HG03097 (cell line): ENCODE results near the gene GTSF1L.

ENCODE experiments used
- ATAC-seq: cut with Tn5 transposase; IDR thresholded peaks from one replicate; pipeline ENCODE4 v1.9.1; 2021; ENCODE audit not compliant: unreplicated experiment, low FRiP score

GTSF1L gene

DNA sequence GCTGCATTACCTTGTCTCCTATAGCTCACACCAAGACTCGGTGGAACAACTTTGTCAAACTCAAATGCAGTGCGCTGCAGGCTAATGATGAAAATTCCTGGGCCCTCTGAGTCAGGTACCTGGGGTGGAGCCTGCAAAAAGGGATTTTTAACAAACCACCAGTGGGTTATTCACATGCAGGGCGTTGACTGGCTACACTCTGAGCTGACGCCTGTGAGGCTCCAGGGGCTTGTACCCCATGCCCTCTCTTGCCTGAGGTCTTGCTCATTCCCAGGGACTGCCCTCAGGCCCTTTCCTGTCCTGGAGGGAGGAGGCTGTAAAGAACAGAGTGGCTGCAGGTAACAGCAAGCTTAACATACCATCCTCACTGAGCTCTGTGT is 9.2 kb downstream of the GTSF1L start:
- no peak for ATAC-seq

DNA sequence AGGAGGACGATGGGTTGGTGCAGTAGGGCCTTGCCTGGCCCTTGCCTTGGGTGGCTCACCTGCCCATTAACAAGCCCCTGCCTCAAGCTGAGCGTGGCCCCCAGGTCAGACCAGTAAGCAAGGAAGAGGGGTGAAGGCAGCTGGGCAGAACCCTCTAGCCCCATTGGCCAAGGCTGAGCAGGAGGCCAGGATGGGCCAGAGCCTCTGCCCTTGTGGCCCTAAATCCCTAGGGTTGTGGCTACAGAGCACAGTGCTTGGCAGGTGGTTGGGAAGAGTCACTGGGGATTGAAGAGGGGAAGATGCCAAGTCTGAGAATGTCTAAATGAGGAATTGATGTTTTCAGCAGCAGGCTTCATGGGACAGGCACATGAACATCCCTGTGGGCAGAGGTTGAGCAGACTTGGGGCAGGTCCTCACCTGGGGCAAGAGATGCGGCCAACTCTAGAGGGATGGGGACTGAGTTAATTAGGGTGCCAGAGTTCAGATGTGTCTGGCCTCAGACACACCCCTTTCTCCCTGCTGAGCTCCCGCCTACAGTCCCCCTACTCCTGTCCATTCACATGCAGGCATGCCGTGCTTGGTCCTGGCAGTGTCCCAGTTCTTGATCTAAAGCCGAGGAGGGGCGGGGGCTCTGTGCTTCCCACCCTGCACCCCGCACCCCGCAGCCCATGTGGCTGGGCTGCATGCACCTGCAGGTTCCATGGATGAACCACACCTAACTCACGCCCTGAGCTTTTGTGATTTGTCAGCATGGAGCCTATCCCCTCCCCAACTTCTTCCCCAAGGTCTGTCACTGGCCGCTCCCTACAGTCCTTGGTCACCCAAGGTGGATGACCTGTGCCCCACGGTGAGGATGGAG is 9.8 kb downstream of the GTSF1L start:
- ATAC-seq: no peak

DNA sequence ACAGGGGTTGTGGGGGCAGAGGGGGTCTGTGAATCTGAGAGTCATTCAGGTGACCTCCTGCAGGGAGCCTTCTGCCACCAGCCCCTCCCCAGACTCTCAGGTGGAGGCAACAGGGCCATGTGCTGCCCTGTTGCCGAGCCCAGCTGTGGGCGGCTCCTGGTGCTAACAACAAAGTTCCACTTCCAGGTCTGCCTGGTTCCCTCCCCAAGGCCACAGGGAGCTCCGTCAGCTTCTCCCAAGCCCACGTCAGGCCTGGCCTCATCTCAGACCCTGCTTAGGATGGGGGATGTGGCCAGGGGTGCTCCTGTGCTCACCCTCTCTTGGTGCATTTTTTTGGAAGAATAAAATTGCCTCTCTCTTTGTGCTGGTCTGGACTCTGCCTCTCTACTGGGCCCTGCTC is 10.7 kb downstream of the GTSF1L start:
- ATAC-seq: no peak

DNA sequence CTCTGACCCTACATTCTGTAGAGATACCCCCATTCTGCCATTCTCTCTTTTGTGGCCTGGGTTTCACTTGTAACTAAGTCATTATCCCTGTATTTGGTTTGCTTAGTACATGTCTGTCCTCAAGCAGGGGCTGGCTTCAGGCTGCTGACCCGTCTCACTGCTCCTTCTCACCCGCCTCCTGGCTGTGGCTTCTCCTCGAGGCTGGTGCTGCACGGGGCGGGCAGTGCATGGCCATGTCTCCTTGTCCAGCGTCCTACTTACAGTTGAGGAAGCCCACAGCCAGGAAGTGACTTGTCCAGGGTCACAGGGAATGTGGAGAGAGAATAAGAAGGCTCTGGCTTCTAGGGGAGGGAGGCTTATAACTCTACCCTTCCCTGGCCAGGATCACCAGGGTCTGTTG is 11.3 kb downstream of the GTSF1L start:
- ATAC-seq: no peak

DNA sequence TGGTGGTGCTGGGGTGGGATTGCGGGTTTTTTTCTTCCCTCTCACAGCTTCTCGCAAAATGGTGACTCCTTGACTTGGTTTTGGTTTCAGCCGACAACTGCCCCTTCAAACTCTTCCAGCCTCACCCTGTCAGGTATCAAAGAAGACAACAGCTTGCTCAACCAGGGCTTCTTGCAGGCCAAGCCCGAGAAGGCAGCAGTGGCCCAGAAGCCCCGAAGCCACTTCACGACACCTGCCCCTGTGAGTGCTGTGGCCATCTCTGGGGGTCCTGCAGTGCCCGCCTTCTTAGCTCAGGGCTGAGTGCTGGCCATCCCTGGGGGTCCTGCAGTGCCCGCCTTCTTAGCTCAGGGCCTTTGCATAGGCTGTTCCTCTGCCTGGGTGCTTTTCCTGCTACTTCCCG is 11.8 kb downstream of the GTSF1L start:
- ATAC-seq: no peak

DNA sequence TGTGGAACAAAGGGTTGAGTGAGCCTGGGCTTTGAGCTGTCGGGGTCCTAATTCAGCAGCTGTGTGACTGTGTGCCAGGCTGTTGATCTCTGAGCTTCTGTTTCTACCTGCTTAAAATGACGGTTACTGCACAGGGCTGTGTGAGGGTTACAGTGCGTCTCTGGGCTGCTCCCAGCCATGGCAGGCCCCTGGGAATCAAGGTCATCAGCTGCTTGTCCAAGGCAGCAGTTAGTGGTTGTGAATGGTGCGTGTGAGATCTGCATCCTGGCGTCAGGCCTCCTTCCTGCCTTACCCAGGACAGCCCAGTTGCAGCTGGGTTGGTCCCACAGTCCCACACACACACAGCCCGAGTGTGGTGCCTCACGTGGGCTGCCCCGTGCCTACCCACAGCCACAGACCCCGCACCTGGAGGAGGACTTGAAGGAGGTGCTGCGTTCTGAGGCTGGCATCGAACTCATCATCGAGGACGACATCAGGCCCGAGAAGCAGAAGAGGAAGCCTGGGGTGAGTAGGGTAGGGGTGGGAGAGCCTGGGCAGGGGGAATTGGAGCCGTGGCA is 15.6 kb downstream of the GTSF1L start:
- ATAC-seq: no peak

DNA sequence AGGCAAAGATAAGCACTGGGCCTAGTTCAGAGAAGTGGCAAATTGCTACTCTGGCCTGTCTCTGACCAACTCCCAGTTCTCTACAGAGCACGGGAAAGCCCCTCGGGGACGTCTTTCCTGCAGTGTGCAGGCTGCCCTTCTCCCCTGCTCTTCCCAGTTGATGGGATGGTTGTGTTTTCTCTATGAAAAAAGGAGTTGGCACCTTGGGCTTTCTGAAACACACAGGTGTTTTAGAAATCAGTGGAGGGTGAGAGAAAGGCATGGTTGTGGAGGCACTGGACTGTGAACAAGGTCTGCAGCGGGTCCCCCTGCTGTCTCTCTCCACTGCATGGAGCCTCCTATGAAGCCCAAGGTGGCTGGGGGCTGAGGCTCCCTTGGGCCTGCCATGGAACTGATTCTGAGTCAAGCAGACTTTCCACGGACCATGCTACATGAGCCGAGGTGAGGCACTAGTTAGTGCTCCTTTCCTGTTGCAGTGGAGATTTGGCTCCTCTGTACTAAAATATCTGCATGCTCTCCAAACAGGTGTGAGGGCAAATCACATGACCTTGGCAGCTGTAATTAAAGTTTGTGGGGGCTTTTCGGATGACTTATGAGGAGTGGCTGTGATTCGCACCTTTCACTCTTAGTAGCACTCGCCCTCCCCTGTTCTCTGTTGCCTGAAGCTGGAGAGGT is 16.3 kb downstream of the GTSF1L start:
- ATAC-seq: no peak

DNA sequence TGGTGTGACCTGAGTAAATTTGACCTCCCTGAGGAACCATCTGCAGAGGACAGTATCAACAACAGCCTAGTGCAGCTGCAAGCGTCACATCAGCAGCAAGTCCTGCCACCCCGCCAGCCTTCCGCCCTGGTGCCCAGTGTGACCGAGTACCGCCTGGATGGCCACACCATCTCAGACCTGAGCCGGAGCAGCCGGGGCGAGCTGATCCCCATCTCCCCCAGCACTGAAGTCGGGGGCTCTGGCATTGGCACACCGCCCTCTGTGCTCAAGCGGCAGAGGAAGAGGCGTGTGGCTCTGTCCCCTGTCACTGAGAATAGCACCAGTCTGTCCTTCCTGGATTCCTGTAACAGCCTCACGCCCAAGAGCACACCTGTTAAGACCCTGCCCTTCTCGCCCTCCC is 24.3 kb downstream of the GTSF1L start:
- ATAC-seq: no peak

DNA sequence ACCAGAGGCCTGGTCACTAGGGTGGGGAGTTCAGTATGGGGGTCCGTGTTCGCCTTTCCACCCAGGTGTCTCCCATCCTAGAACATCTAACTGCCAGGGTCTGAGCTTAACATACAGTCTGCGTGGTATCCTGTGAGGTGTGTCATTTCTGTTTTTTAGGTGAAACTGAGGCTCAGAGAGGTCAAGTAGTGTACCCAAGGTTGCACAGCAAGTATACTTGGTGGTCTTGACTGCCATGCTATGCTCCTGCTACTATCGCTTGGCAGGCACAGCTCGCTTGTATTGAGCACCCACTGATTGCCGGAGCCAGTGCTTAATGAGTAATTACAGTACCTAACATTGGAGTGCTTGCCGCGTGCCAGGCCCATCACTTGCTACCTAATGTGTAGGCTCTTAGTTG is 26.2 kb downstream of the GTSF1L start:
- ATAC-seq: no peak

DNA sequence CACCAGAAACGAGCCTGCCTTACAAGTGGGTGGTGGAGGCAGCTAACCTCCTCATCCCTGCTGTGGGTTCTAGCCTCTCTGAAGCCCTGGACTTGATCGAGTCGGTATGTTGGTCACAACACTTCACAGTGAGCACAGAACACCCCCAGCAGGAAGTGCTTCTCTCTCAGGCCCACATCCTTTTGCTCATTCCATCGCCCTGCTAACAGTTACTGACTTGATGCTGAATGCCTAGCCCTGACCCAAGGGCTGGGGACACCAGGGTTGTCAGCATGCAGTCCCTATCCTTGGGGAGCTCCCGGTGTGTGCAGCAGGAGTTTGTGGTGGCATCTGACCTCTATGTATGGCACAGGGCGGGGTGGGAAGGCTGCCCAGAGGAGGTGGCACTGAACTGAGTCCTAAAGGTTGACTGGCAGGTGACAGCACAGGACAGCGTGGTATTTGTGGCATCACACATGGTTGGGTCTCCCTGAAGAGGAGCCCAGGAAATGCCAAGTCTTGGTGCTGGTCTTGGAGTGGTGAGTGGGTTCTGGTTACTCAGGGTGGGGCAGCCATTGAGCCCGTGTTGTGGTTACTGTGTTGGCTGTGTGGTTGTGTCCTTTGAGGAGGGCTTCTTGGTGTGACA is 26.7 kb downstream of the GTSF1L start:
- no peak for ATAC-seq

DNA sequence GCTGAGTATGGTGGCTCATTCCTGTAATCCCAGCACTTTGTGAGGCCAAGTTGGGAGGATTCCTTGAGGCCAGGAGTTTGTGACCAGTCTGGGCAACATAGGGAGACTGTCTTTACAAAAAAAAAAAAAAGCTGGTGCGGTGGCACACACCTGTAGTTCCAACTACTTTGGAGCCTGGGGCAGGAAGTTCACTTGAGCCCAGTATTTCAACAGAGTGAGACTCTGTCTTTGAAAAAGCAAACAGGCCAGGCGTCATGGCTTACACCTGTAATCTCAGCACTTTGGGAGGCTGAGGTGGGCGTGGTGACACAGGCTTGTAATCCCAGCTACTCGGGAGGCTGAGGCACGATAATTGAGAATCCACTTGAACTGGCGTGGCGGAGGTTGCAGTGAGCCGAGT is 31.2 kb downstream of the GTSF1L start:
- no peak for ATAC-seq

DNA sequence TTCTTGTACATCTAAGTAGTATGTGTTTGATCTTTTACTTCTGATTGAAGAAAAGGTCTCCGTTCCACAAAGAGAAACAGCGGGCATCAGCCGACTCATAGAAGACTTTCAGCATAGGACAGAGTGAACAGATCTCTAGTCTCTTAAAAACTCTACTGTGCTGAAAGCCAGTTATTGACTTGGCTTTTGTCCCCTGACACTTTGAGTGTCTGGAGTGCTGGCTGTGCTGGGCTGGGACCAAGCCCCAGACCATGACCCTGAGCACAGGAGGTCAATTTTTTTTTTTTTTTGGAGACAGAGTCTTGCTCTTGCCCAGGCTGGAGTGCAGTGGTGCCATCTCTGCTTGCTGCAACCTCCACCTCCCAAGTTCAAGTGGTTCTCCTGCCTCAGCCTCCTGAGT is 32.0 kb downstream of the GTSF1L start:
- no peak for ATAC-seq

DNA sequence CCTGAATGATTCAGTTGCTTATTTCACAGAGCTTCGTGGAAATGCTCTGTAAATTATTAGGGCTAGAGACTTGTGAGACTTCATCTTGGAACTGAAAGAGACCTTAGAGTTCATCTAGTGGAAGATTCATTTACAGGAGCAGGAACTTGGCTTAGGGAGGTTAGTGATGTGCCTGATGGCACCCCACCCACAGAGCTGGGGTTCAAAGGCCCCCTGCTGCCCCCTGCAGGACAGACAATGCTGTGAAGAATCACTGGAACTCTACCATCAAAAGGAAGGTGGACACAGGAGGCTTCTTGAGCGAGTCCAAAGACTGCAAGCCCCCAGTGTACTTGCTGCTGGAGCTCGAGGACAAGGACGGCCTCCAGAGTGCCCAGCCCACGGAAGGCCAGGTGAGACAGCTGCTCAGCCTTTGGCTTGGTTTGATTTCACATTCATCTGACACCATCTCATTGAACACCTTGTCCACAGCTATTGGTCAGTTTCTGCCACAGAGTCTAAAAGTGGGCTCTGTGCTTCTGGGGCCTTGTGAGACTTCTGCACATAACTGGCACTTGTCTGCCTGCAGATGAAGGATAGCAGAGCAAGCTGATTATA is 34.8 kb downstream of the GTSF1L start:
- ATAC-seq: no peak

DNA sequence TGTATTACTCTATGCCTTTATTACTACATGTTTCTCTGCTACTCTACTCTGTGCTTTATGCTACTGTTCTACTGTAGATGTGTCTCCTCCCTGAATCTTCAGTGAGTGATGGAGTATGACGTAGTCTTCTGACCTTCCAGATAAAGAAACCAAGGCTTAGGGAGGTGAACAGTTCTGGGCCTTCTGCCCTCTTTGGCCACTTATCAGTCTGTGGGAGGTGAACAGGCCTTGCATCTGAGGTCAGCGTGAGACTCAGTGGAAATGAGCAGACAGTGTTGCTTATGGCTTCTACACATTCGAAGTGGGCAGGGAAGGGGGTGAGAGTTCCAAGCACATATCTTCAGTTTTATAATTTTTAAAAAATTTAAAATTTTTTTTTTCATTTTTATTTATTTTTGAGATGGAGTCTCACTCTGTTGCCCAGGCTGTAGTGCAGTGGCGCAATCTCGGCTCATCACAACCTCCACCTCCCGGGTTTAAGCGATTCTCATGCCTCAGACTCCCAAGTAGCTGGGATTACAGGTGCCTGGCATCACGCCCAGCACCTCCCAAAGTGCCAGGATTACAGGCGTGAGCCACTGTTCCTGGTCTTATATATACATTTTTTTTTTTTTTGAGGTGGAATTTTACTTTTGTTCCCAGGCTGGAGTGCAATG is 35.7 kb downstream of the GTSF1L start:
- ATAC-seq: no peak

DNA sequence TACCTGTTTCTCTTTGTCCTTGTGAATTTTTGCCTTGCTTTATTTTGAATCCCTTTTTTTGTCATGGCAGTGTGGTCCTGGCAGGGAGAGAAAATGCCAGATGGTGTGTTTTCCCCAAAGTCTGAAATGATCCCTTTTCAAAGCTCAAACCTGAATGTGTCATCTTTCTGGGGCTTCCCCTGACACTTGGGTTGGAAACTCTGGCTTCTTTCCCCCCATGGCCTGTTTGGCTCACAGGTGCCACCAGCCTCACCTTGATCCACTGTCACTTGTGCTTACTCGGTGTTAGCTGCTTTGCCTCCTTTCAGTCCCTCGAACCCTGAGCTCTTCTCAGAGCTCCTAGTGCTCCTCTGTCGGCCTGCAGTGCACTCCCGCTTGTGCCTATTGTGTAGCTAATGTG is 37.6 kb downstream of the GTSF1L start:
- ATAC-seq: no peak

DNA sequence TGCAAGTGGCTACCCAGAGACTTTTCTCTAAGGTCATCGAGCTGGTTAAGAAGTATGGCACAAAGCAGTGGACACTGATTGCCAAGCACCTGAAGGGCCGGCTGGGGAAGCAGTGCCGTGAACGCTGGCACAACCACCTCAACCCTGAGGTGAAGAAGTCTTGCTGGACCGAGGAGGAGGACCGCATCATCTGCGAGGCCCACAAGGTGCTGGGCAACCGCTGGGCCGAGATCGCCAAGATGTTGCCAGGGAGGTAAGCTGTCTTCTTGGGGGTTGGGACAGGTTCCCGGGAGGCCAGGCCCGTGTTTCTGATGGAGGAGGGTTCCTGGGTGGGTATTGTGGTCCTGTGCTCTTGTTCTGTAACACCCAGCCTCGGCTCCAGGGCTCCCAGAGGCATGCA is 40.0 kb downstream of the GTSF1L start:
- no peak for ATAC-seq

DNA sequence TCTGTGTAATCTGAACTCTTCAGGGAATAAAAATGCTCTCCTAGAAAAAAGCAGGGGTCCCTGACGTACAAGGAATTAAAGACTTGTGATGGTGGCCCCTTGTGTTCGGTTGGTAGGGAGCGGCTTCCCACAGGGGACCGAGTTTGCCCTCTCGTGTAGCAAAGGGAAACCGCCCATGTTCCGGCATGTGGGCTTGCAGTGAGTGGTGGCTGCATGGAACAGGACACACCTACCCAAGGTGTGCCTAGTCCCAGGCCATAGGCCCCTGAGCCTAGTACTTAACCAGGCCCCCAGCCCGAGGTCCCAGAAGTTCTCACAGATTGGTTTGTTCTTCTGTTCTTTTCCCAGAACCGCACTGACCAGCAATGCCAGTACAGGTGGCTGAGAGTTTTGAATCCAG is 44.4 kb downstream of the GTSF1L start:
- ATAC-seq: peak; percentile 22

DNA sequence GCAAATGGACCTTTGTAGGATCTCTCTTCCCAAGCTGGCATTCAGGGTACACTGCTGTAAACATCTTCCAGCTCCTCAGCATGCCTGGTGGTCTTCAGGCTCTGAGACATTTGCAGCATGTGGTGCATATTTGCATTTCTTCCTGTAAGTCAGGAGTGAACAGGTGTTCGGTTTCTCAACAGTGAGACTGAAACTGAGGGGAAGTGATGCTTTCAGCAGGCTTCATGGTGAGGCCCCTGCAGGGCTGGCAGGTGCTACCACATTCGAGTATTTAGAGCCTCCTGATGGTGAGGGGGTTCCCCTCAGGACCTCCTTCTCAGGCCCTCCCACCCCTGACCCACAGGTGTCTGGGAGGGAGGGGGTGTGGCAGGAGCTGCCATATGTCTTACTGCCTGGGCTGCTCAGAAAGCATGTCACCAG is 44.8 kb downstream of the GTSF1L start:
- peak; percentile 95 for ATAC-seq

DNA sequence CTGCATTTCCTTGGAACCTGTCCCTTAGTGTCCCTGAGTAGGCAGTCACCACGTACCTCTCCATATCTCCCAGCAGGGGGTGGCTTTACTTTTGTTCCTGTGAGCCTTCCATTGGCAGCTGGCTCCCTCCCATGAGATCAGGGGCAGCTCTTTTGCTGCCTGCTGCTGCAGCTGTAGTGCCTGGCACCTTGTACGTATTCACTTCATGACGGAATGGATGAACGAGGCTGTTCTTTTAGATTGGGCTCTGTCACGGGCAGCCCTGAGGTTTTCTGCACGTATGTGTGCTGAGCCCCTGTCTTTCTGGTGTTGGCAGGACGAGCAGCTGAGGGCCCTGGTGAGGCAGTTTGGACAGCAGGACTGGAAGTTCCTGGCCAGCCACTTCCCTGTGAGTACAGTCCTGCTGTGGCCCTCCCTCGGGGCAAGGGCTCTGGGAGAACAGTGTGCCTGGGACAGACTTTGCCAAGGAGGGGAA is 45.3 kb downstream of the GTSF1L start:
- ATAC-seq: peak; percentile 21

DNA sequence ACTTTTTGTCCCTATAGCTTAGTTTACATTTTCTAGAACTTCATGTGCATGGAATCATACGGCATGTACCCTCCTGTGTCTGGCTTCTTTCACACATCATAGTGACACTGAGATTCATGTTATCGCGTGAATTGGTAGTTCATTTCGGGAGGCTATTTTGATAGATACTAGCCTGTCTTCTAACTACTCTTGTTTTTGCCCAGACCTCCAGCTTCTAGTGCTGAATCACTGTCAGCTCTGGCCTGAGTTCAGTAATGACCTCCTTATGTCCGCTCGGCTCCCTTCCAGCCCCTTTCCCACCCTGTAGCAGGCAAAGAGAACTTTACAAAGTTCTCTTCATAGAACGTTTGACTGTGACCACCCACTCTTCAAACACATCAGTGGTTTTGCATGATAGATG is 45.8 kb downstream of the GTSF1L start:
- ATAC-seq: no peak
